ENCODE measurements around the gene RBP3.

The RBP3 gene

GRCh38 chr10:47348138-47348651 is at the start of gene RBP3:
RBP3 (plus strand) TSS chr10:47348363; CDS start chr10:47348485, 122 bp downstream.
- H3K9ac ChIP-seq (ENCODE audit: low read length), result no peak within 1 kb of the TSS
- no peak within 1 kb of the TSS for H3K27ac ChIP-seq (ENCODE audit: low read length)
- no peaks in the 10 kb centered on the region for H3K27me3 ChIP-seq (ENCODE audit: low read depth, low read length)
- no peaks in the 10 kb centered on the region for H3K79me2 ChIP-seq (ENCODE audit: low read length)
- H2AFZ ChIP-seq (ENCODE audit: low read depth, low read length), result no peak within 1 kb of the TSS
- no peaks in the 10 kb centered on the region for H3K36me3 ChIP-seq (replicated peaks; ENCODE audit: low read depth, low read length)
- no peak within 1 kb of the TSS for H3K4me3 ChIP-seq (ENCODE audit: low read length)
- no peaks in the 10 kb centered on the region for H3K9me3 ChIP-seq (ENCODE audit: insufficient read depth, low read length)
- no peak within 1 kb of the TSS for H3K4me2 ChIP-seq (ENCODE audit: low read length)
- no peak for TF ChIP-seq EZH2phosphoT487 (IDR thresholded peaks at IDR 0.05; ENCODE audit: low read depth)
- no peak for TF ChIP-seq CTCF (IDR thresholded peaks at IDR 0.05; ENCODE audit: low read depth, low read length)
- no peaks in the 10 kb centered on the region for H3K4me1 ChIP-seq (ENCODE audit: low read length)
- H4K20me1 ChIP-seq (ENCODE audit: insufficient read depth, low read length), result no peaks in the 10 kb centered on the region

GRCh38 chr10:47298715-47299114 is 49.4 kb upstream of the RBP3 start:
- TF ChIP-seq CTCF (IDR thresholded peaks at IDR 0.05; ENCODE audit: low read depth, low read length) (no peak), EZH2phosphoT487 (IDR thresholded peaks at IDR 0.05; ENCODE audit: low read depth) (no peak)
- no peaks in the 10 kb centered on the region for H3K9me3 ChIP-seq (ENCODE audit: insufficient read depth, low read length)

GRCh38 chr10:47299611-47300428 is 48.3 kb upstream of the RBP3 start, which contains the start of gene GDF10:
GDF10 (plus strand) TSS chr10:47300197; CDS start chr10:47300652, 455 bp downstream.
- Histone ChIP-seq H3K4me3 (ENCODE audit: low read length) (no peak within 1 kb of the TSS), H3K4me2 (ENCODE audit: low read length) (no peak within 1 kb of the TSS), H3K9me3 (ENCODE audit: insufficient read depth, low read length) (no peaks in the 10 kb centered on the region), H3K4me1 (ENCODE audit: low read length) (no peaks in the 10 kb centered on the region), H3K79me2 (ENCODE audit: low read length) (no peaks in the 10 kb centered on the region), H3K27me3 (ENCODE audit: low read depth, low read length) (no peaks in the 10 kb centered on the region), H3K27ac (ENCODE audit: low read length) (no peak within 1 kb of the TSS), H2AFZ (ENCODE audit: low read depth, low read length) (no peak within 1 kb of the TSS), H3K36me3 (replicated peaks; ENCODE audit: low read depth, low read length) (no peaks in the 10 kb centered on the region), H3K9ac (ENCODE audit: low read length) (no peak within 1 kb of the TSS), H4K20me1 (ENCODE audit: insufficient read depth, low read length) (no peaks in the 10 kb centered on the region)
- TF ChIP-seq EZH2phosphoT487 (IDR thresholded peaks at IDR 0.05; ENCODE audit: low read depth) (no peak), CTCF (IDR thresholded peaks at IDR 0.05; ENCODE audit: low read depth, low read length) (no peak)

More at GRCh38 chr10:47298715-47299114, 49.4 kb upstream of the RBP3 start:
- Histone ChIP-seq H3K4me3 (ENCODE audit: low read length) (no peak overlapping the region), H3K36me3 (replicated peaks; ENCODE audit: low read depth, low read length) (no peaks in the 10 kb centered on the region), H4K20me1 (ENCODE audit: insufficient read depth, low read length) (no peaks in the 10 kb centered on the region), H2AFZ (ENCODE audit: low read depth, low read length) (no peak overlapping the region), H3K27ac (ENCODE audit: low read length) (no peak overlapping the region), H3K79me2 (ENCODE audit: low read length) (no peaks in the 10 kb centered on the region), H3K4me1 (ENCODE audit: low read length) (no peaks in the 10 kb centered on the region), H3K4me2 (ENCODE audit: low read length) (no peak overlapping the region), H3K27me3 (ENCODE audit: low read depth, low read length) (no peaks in the 10 kb centered on the region), H3K9ac (ENCODE audit: low read length) (no peak overlapping the region)

- no peak overlapping the region for H2AFZ ChIP-seq (ENCODE audit: low read depth, low read length)
- H3K36me3 ChIP-seq (replicated peaks; ENCODE audit: low read depth, low read length), result no peaks in the 10 kb centered on the region
- H3K9me3 ChIP-seq (ENCODE audit: insufficient read depth, low read length), result no peaks in the 10 kb centered on the region
- H4K20me1 ChIP-seq (ENCODE audit: insufficient read depth, low read length), result no peaks in the 10 kb centered on the region
- no peak overlapping the region for H3K9ac ChIP-seq (ENCODE audit: low read length)
- no peak overlapping the region for H3K4me3 ChIP-seq (ENCODE audit: low read length)
- H3K79me2 ChIP-seq (ENCODE audit: low read length), result no peaks in the 10 kb centered on the region
- TF ChIP-seq EZH2phosphoT487 (IDR thresholded peaks at IDR 0.05; ENCODE audit: low read depth) (no peak), CTCF (IDR thresholded peaks at IDR 0.05; ENCODE audit: low read depth, low read length) (no peak)
- H3K27ac ChIP-seq (ENCODE audit: low read length), result no peak overlapping the region
- no peaks in the 10 kb centered on the region for H3K4me1 ChIP-seq (ENCODE audit: low read length)
- H3K4me2 ChIP-seq (ENCODE audit: low read length), result no peak overlapping the region
- H3K27me3 ChIP-seq (ENCODE audit: low read depth, low read length), result no peaks in the 10 kb centered on the region
These were observed 47.7 kb upstream of the RBP3 start for GRCh38 chr10:47300429-47300931.
